22Rv1 (cell line): ENCODE results near the gene RAPGEF3.

Experiments used
- CTCF ChIP-seq: fragments of 450-650 bp; IDR thresholded peaks from 2 replicates; pipeline ENCODE4 v1.5.1; 2017; ENCODE audit warnings: mild to moderate bottlenecking
- ZFX ChIP-seq: fragments of 450-650 bp; IDR thresholded peaks from 2 replicates; pipeline ENCODE4 v1.6.1; 2017; ENCODE audit warnings: antibody characterized with exemption, borderline replicate concordance

- TF ChIP-seq CTCF = peak; percentile 92
- no peak for TF ChIP-seq ZFX
Measured at GRCh38 chr12:47767216-47767724, 8.6 kb upstream of the RAPGEF3 start.
